ENCODE results near the gene KCNV2.

GRCh38 chr9:2704504-2704903 lies 12.8 kb upstream of the KCNV2 start:
- TF ChIP-seq POLR2A (IDR thresholded peaks at IDR 0.05; ENCODE audit: low read depth, low read length) (no peak), SPI1 (IDR thresholded peaks at IDR 0.05; ENCODE audit: low read depth, low read length) (no peak), POLR2AphosphoS5 (IDR thresholded peaks at IDR 0.05; ENCODE audit: low read depth, low read length) (no peak), TAF1 (IDR thresholded peaks at IDR 0.05; ENCODE audit: low read depth, low read length) (no peak)

All from GM12891 (cell line).